Chondrocyte (in vitro differentiated cells): ENCODE data around the gene GRM5. TPM values are rescaled to one million over a fixed set of nuclear protein-coding genes. Genes with fewer than 3 reads are reported as not detected.

ENCODE experiments used
- DNase-seq: peaks from one replicate; pipeline ENCODE4 v3.0.0; 2021; ENCODE audit warnings: mixed read lengths, low spot score
- H3K27ac Mint-ChIP-seq: one replicate; pipeline ENCODE4 v1.8.0; 2021; ENCODE audit warnings: mild to moderate bottlenecking, moderate library complexity, mixed read lengths; ENCODE audit not compliant: unreplicated experiment
- H3K27me3 Mint-ChIP-seq: 2 replicates; pipeline ENCODE4 v1.8.0; 2021; ENCODE audit warnings: low read depth, mixed read lengths
- H3K36me3 Mint-ChIP-seq: 2 replicates; pipeline ENCODE4 v1.8.0; 2021; ENCODE audit warnings: low read depth, mixed read lengths
- H3K4me1 Mint-ChIP-seq: 2 replicates; pipeline ENCODE4 v1.8.0; 2021; ENCODE audit warnings: low read depth, mild to moderate bottlenecking, mixed read lengths
- H3K4me3 Mint-ChIP-seq: one replicate; pipeline ENCODE4 v1.8.0; 2021; ENCODE audit warnings: mild to moderate bottlenecking, moderate library complexity, mixed read lengths; ENCODE audit not compliant: unreplicated experiment
- H3K9me3 Mint-ChIP-seq: 2 replicates; pipeline ENCODE4 v1.8.0; 2021; ENCODE audit warnings: low read depth, mixed read lengths
- total RNA-seq: library from RNA; stranded (reverse); gene quantifications from 3 replicates; pipeline ENCODE4 v1.2.1, GENCODE V29; 2021
- TF ChIP-seq, protein P1 (sequence below): fragments of 200-600 bp; sonication (generic); IDR thresholded peaks from 2 replicates; pipeline ENCODE4 v1.5.0; 2021; ENCODE audit warnings: antibody characterized with exemption, mild to moderate bottlenecking, moderate library complexity

Gene GRM5
- total RNA-seq, 1 donor from 2014 or later = 0.52 TPM

DNA sequence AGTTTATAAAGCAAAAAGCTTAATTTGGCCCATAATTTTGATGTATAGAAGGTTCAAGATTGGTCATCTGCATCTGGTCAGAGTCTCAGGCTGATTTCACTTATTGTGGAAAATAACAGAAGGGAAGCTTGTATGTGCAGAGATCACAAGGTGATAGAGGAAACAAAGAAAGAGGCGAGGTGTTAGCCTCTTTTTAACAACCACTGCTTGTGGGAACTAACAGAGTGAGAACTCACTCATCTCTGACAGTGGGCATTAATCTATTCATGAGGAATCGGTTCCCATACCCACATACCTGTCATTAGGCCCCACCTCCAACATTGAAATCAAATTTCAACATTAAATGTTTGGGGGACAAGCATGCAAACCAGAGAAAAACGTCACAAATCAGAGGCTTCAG is 250.3 kb downstream of the GRM5 start:
- Mint-ChIP-seq H3K27ac (no peak overlapping the region), H3K27me3 (peaks cover 7% of the 10 kb centered on the region), H3K4me1 (no peaks in the 10 kb centered on the region), H3K9me3 (peaks cover 4% of the 10 kb centered on the region), H3K36me3 (no peaks in the 10 kb centered on the region), H3K4me3 (no peak overlapping the region)
- TF ChIP-seq, protein P1, sequence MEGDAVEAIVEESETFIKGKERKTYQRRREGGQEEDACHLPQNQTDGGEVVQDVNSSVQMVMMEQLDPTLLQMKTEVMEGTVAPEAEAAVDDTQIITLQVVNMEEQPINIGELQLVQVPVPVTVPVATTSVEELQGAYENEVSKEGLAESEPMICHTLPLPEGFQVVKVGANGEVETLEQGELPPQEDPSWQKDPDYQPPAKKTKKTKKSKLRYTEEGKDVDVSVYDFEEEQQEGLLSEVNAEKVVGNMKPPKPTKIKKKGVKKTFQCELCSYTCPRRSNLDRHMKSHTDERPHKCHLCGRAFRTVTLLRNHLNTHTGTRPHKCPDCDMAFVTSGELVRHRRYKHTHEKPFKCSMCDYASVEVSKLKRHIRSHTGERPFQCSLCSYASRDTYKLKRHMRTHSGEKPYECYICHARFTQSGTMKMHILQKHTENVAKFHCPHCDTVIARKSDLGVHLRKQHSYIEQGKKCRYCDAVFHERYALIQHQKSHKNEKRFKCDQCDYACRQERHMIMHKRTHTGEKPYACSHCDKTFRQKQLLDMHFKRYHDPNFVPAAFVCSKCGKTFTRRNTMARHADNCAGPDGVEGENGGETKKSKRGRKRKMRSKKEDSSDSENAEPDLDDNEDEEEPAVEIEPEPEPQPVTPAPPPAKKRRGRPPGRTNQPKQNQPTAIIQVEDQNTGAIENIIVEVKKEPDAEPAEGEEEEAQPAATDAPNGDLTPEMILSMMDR = no peak
- DNase-seq = no peak

DNA sequence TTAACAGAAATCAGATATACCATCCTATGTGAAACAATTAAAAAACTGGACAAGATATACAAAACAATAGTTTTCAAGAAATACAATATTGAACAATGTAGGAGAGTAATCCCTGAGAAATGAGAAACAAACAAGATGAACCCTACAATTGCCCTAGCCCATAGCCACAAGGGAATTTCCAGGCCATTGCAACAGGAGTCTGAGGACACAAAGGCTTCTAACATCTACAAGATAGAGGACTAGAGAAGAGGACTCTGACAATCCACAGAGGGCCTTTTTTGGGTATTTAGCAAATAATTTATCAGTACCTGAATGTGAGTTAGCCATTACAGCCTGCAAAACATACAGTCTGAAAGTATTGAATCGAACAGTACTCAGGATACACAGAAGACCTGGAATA is 251.7 kb downstream of the GRM5 start:
- H3K4me1 Mint-ChIP-seq = no peaks in the 10 kb centered on the region
- H3K27ac Mint-ChIP-seq = no peak overlapping the region
- peaks cover 10% of the 10 kb centered on the region for H3K27me3 Mint-ChIP-seq
- H3K9me3 Mint-ChIP-seq = peaks cover 4% of the 10 kb centered on the region
- H3K36me3 Mint-ChIP-seq = no peaks in the 10 kb centered on the region
- H3K4me3 Mint-ChIP-seq = no peak overlapping the region
- no peak for DNase-seq
- TF ChIP-seq, protein P1 = no peak

DNA sequence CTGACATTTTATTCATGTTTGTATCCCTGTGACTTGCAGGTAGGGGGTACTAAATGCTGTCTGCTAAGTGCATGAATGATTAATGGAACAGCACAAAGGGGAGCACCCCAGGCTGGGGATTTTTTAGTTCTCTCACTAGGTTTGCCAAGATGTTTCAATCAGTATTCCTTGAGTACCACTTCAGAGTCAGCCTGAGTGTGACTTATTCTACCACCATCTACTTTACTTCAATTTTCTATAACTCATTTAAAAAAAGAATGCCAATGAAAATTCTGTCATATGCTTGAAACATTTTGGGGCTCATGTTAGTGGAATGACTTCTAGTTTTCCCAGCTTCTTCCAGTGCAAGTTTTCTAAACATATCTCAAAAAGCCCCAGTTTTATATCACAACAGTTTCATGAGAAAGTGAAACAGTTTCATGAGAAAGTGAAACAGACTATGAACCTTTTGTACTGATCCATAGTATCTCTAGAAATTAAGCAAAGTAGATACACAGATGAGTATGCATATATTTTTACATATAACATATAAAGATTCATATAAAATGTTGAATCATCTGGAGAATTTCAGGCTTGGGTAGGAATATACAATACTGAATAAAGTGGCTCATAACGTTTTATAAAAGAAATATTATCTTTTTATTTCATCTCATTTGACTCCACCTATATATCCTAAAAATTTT is 252.4 kb downstream of the GRM5 start:
- no peak overlapping the region for H3K27ac Mint-ChIP-seq
- no peaks in the 10 kb centered on the region for H3K36me3 Mint-ChIP-seq
- peaks cover 4% of the 10 kb centered on the region for H3K9me3 Mint-ChIP-seq
- no peak for DNase-seq
- H3K27me3 Mint-ChIP-seq = peaks cover 8% of the 10 kb centered on the region
- TF ChIP-seq, protein P1 = no peak
- H3K4me3 Mint-ChIP-seq = no peak overlapping the region
- H3K4me1 Mint-ChIP-seq = no peaks in the 10 kb centered on the region

DNA sequence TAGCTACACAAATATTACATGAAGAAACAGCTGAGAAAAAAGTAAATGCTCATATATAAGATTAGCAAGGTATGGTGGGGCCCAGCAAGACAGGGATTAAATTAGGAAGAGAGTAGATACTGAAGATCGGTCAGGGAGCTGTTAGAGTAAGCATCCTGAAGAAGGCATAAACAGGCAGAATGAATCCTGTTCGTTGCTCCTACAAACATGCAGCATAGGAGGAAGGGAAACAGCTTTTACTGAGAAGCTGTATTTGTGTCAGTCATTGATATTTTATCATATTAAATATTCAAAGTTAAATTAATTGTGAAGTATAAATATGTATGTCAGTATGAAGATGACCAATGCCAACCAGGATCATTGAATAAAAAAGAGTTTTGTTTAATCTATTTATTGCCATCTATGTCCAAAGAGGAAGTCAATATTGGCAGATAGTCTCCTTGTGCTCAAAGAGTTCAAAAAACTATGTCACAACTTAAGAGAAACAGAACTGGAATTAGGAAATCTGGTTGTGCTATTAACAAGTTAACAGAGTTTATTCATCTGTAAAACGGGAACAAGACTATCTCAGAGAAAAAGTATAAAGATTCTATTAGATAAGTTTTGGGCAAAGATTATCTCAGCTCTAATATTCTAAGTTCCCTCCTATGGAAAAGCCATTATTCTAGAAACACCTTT is 255.2 kb downstream of the GRM5 start:
- TF ChIP-seq, protein P1 = no peak
- Mint-ChIP-seq H3K27me3 (peaks cover 8% of the 10 kb centered on the region), H3K9me3 (peaks cover 4% of the 10 kb centered on the region), H3K4me1 (no peaks in the 10 kb centered on the region), H3K36me3 (no peaks in the 10 kb centered on the region), H3K27ac (no peak overlapping the region), H3K4me3 (no peak overlapping the region)
- no peak for DNase-seq

DNA sequence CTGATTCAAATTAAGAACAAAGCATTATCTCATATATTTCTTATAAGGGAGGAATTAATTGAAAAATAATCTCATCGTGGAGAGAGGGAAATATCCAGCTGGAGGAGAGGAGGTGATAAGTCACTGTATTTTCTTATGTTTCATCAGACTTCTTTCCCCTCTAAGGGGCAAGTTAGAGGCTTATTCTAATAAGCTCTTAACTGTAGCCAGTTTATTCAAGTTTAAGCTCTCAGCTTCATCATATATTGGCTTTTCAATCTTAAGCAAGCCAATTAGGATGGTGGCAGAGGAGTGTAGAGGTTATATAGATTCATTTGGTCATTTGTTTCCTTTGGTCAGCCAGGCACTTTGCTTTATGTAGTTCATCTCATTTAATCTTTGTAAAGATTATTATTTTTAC is 256.7 kb downstream of the GRM5 start:
- Mint-ChIP-seq H3K4me1 (no peaks in the 10 kb centered on the region), H3K36me3 (no peaks in the 10 kb centered on the region), H3K4me3 (no peak overlapping the region), H3K9me3 (no peaks in the 10 kb centered on the region), H3K27ac (no peak overlapping the region), H3K27me3 (peaks cover 8% of the 10 kb centered on the region)
- TF ChIP-seq, protein P1 = no peak
- DNase-seq = no peak
